SIG-M5 treated with dmso at 0.1 percent for 504 hours (cell line): ENCODE measurements around the gene RGN.
"Not testable (repeated sequence)": the region's sequence is repeated elsewhere in the genome, so short reads cannot be mapped to it uniquely, and the experiment has no call there.

Experiments used
- DNase-seq: peaks from one replicate; lab custom pipeline; 2025; ENCODE audit not compliant: unreplicated experiment; lab: John Stamatoyannopoulos, UW

The RGN gene

GRCh38 chrX:47078129-47079043 is at the start of gene RGN:
Gene RGN, plus strand, starts transcription at chrX:47078443. Its CDS starts 2,702 bp downstream, at chrX:47081145.
- no peak for DNase-seq

GRCh38 chrX:47030339-47030738 is 47.9 kb upstream of the RGN start:
- DNase-seq, result peak; percentile 44

GRCh38 chrX:47047989-47048388 is 30.3 kb upstream of the RGN start:
- no peak for DNase-seq

GRCh38 chrX:47059142-47059874 is 18.9 kb upstream of the RGN start:
- DNase-seq, result no peak

- DNase-seq, result no peak
Observed at GRCh38 chrX:47060708-47061107, 17.5 kb upstream of the RGN start.

- no peak for DNase-seq
Observed at GRCh38 chrX:47061238-47061919, 16.9 kb upstream of the RGN start.

GRCh38 chrX:47063179-47063578 is 15.1 kb upstream of the RGN start:
- DNase-seq, result no peak

GRCh38 chrX:47068214-47068613 is 10.0 kb upstream of the RGN start:
- no peak for DNase-seq

GRCh38 chrX:47068720-47069119 is 9.5 kb upstream of the RGN start:
- DNase-seq, result no peak

- DNase-seq, result no peak
Observed at GRCh38 chrX:47080215-47080914, 2.1 kb downstream of the RGN start.

- DNase-seq, result no peak
Observed at GRCh38 chrX:47080915-47081236, 2.6 kb downstream of the RGN start.

GRCh38 chrX:47091149-47091775 is 13.0 kb downstream of the RGN start:
- no peak for DNase-seq

- peak; percentile 28 for DNase-seq
Observed at GRCh38 chrX:47093248-47093647, 15.0 kb downstream of the RGN start.

- DNase-seq, result no peak
Observed at GRCh38 chrX:47093860-47094259, 15.6 kb downstream of the RGN start.

- no peak for DNase-seq
Observed at GRCh38 chrX:47097018-47097417, 18.8 kb downstream of the RGN start.

- no peak for DNase-seq
Observed at GRCh38 chrX:47098338-47099094, 20.3 kb downstream of the RGN start.

- no peak for DNase-seq
Observed at GRCh38 chrX:47101206-47101605, 23.0 kb downstream of the RGN start.

- not testable (repeated sequence) for DNase-seq
Observed at GRCh38 chrX:47110936-47111615, 32.8 kb downstream of the RGN start.

- no peak for DNase-seq
Observed at GRCh38 chrX:47112316-47112954, 34.2 kb downstream of the RGN start.
